Measurements from ENCODE around the gene CCDC88C. TPM values are rescaled to one million over a fixed set of nuclear protein-coding genes. Genes with fewer than 3 reads are reported as not detected.

Gene CCDC88C
- polyA plus RNA-seq, 1 donor (not counting 4 experiments of a cell fraction or from before 2014, with no cell fraction given): 2.4 TPM

- H3K9ac ChIP-seq (ENCODE audit: control insufficient read depth, extremely low read depth, insufficient read depth, low read length): no peak overlapping the region
- H3K9me1 ChIP-seq (ENCODE audit: control insufficient read depth, extremely low read depth, insufficient read depth, low read length): no peaks in the 10 kb centered on the region
- TF ChIP-seq CTCF (optimal IDR thresholded peaks at IDR 0.05 in 1 of 3, IDR thresholded peaks at IDR 0.05 in 1 of 3, conservative IDR thresholded peaks at IDR 0.05 in 1 of 3; ENCODE audit: extremely low read depth in 1 of 3, insufficient read depth in 2 of 3, low read length in 3 of 3) (no peak), EZH2 (IDR thresholded peaks at IDR 0.05; ENCODE audit: low read length) (no peak)
- dilution Hi-C loops (cut with MboI; ENCODE audit: extremely low pct_ligation_motif_present, low sequenced_read_pairs): no loop called here
- H3K4me1 ChIP-seq (ENCODE audit: control insufficient read depth, extremely low read depth, insufficient read depth, low read length): no peaks in the 10 kb centered on the region
- no peaks in the 10 kb centered on the region for H3K9me3 ChIP-seq (ENCODE audit: control insufficient read depth, low read depth, low read length)
- no peaks in the 10 kb centered on the region for H3K36me3 ChIP-seq (ENCODE audit: control insufficient read depth in 2 of 2, extremely low read depth in 1 of 2, insufficient read depth in 2 of 2, low read length in 2 of 2)
- no peak overlapping the region for H3K27ac ChIP-seq (ENCODE audit: control insufficient read depth, insufficient read depth, low read length)
- no peaks in the 10 kb centered on the region for H3K79me2 ChIP-seq (ENCODE audit: control insufficient read depth, insufficient read depth, low read length)
- no peaks in the 10 kb centered on the region for H4K20me1 ChIP-seq (ENCODE audit: control insufficient read depth, extremely low read depth, insufficient read depth, low read length)
- H3K4me3 ChIP-seq (ENCODE audit: control insufficient read depth in 2 of 3, extremely low read depth in 1 of 3, insufficient read depth in 2 of 3, low read depth in 1 of 3, low read length in 3 of 3): no peak overlapping the region
- DNase-seq (ENCODE audit: low read depth, low spot score): no peak
- H3K4me2 ChIP-seq (ENCODE audit: control insufficient read depth, extremely low read depth, insufficient read depth, low read depth, low read length): no peak overlapping the region
- no peaks in the 10 kb centered on the region for H3K27me3 ChIP-seq (ENCODE audit: control insufficient read depth, extremely low read depth, insufficient read depth, low read length)
- FAIRE-seq: no peak
- H2AFZ ChIP-seq (ENCODE audit: control insufficient read depth, low read length): no peak overlapping the region
Measured at GRCh38 chr14:91387169-91387835, 30.3 kb downstream of the CCDC88C start.

- H3K4me1 ChIP-seq (ENCODE audit: control insufficient read depth, extremely low read depth, insufficient read depth, low read length): no peaks in the 10 kb centered on the region
- DNase-seq (ENCODE audit: low read depth, low spot score) (no peak), FAIRE-seq (no peak)
- no peak overlapping the region for H2AFZ ChIP-seq (ENCODE audit: control insufficient read depth, low read length)
- H4K20me1 ChIP-seq (ENCODE audit: control insufficient read depth, extremely low read depth, insufficient read depth, low read length): no peaks in the 10 kb centered on the region
- dilution Hi-C loops (cut with MboI; ENCODE audit: extremely low pct_ligation_motif_present, low sequenced_read_pairs): no loop called here
- H3K9ac ChIP-seq (ENCODE audit: control insufficient read depth, extremely low read depth, insufficient read depth, low read length): no peak overlapping the region
- no peaks in the 10 kb centered on the region for H3K9me1 ChIP-seq (ENCODE audit: control insufficient read depth, extremely low read depth, insufficient read depth, low read length)
- H3K79me2 ChIP-seq (ENCODE audit: control insufficient read depth, insufficient read depth, low read length): no peaks in the 10 kb centered on the region
- TF ChIP-seq EZH2 (IDR thresholded peaks at IDR 0.05; ENCODE audit: low read length) (no peak), CTCF (optimal IDR thresholded peaks at IDR 0.05 in 1 of 3, IDR thresholded peaks at IDR 0.05 in 1 of 3, conservative IDR thresholded peaks at IDR 0.05 in 1 of 3; ENCODE audit: extremely low read depth in 1 of 3, insufficient read depth in 2 of 3, low read length in 3 of 3) (no peak)
- H3K36me3 ChIP-seq (ENCODE audit: control insufficient read depth in 2 of 2, extremely low read depth in 1 of 2, insufficient read depth in 2 of 2, low read length in 2 of 2): no peaks in the 10 kb centered on the region
- H3K27ac ChIP-seq (ENCODE audit: control insufficient read depth, insufficient read depth, low read length): no peak overlapping the region
- H3K27me3 ChIP-seq (ENCODE audit: control insufficient read depth, extremely low read depth, insufficient read depth, low read length): no peaks in the 10 kb centered on the region
- H3K4me2 ChIP-seq (ENCODE audit: control insufficient read depth, extremely low read depth, insufficient read depth, low read depth, low read length): no peak overlapping the region
- no peaks in the 10 kb centered on the region for H3K9me3 ChIP-seq (ENCODE audit: control insufficient read depth, low read depth, low read length)
- no peak overlapping the region for H3K4me3 ChIP-seq (ENCODE audit: control insufficient read depth in 2 of 3, extremely low read depth in 1 of 3, insufficient read depth in 2 of 3, low read depth in 1 of 3, low read length in 3 of 3)
Measured at GRCh38 chr14:91385697-91386096, 31.9 kb downstream of the CCDC88C start.

All from keratinocyte (primary cell).